Stomach (tissue), 4 donors: ENCODE measurements around the gene VAPB.
A peak's percentile ranks its signal among the peaks of the same experiment; 100 is the strongest.

Experiments
- CTCF ChIP-seq, 7 experiments: fragments of 450-650 bp in 4 of 7; fragments of 200-600 bp in 3 of 7; sonication (generic) in 3 of 7; IDR thresholded peaks; one replicate each; pipeline ENCODE4 v1.5.1; 2016 to 2019; ENCODE audit warnings: antibody characterized with exemption in 7 of 7, control low read depth in 2 of 7, mild to moderate bottlenecking in 1 of 7
- EP300 ChIP-seq: sonication (generic); formaldehyde crosslinking; IDR thresholded peaks from one replicate; pipeline ENCODE4 v1.6.1; 2017; ENCODE audit warnings: antibody characterized with exemption
- POLR2A ChIP-seq, 4 donors: fragments of 450-650 bp; IDR thresholded peaks; one replicate each; pipeline ENCODE4 v1.6.1; 2016; ENCODE audit warnings: antibody characterized with exemption in 4 of 4, control low read depth in 2 of 4, mild to moderate bottlenecking in 1 of 4, moderate library complexity in 1 of 4
- POLR2AphosphoS5 ChIP-seq, 3 donors: sonication (generic); formaldehyde crosslinking; IDR thresholded peaks; one replicate each; pipeline ENCODE4 v1.6.1; 2016; ENCODE audit warnings: antibody characterized with exemption in 3 of 3

GRCh38 chr20:58447511-58448391 is 58.7 kb downstream of the VAPB start:
- TF ChIP-seq CTCF (IDR thresholded peaks at IDR 0.05) (peak in 5 of 7 experiments; percentile 25 to 54 (median 45)), EP300 (no peak), POLR2A (IDR thresholded peaks at IDR 0.05) (no peak), POLR2AphosphoS5 (IDR thresholded peaks at IDR 0.05) (no peak)
